K562 (cell line): Measurements from ENCODE around the gene CBFA2T3. TPM values are rescaled to one million over a fixed set of nuclear protein-coding genes. Genes with fewer than 3 reads are reported as not detected.

Experiments
- ATAC-seq: fragments of 200-7000 bp; cut with Tn5 transposase; 3 replicates; pipeline ENCODE4 v1.9.1; 2020; ENCODE audit warnings: moderate library complexity
- BruUV-seq: library from RNA; stranded (reverse); fragments of 400-500 nt; replicated peaks from 2 replicates; lab custom pipeline; 2021; lab: Mats Ljungman, UMichigan
- CTCF ChIA-PET: fragments of 300-600 bp; formaldehyde crosslinking; extraction: SDS; loops from one replicate; lab custom pipeline; 2021; ENCODE audit warnings: low intra/inter-chr PET ratio; lab: Yijun Ruan, JAX
- POLR2A ChIA-PET: fragments of 300-600, 350-650 bp; sonication (Branson Sonifier 250); formaldehyde crosslinking; extraction: SDS; loops from one replicate; lab custom pipeline; 2021; ENCODE audit warnings: antibody characterized with exemption, inconsistent platforms; lab: Yijun Ruan, JAX
- DNase-seq, 4 experiments: peaks; one replicate each; pipeline versions ENCODE4 v3.0.0 to v3.0.0-alpha.2; 2011 to 2018; ENCODE audit warnings: low spot score in 3 of 4, mixed read lengths in 3 of 4; ENCODE audit errors: extremely low read depth in 1 of 4
- FAIRE-seq: peaks from 2 replicates; lab custom pipeline; 2011; peaks lifted over from hg19 to GRCh38; lab: Jason Lieb, UNC
- H2AFZ ChIP-seq: 2 replicates; pipeline ENCODE4 v1.6.0; 2011; ENCODE audit warnings: low read depth, low read length, control low read depth, inconsistent platforms
- H3K27ac ChIP-seq: fragments of 200-600 bp; 3 replicates; pipeline ENCODE4 v1.8.0; 2011; ENCODE audit warnings: low read depth, mild to moderate bottlenecking, control low read depth, inconsistent platforms, low read length, moderate library complexity, mixed read lengths; ENCODE audit errors: extremely low read depth
- H3K27me3 ChIP-seq, 2 experiments: fragments of 300-600 bp in 1 of 2; 2 replicates in 1 of 2; 3 replicates in 1 of 2; pipeline versions ENCODE4 v1.6.0 to v1.8.0; 2011; ENCODE audit warnings: inconsistent platforms in 2 of 2, low read length in 2 of 2, mild to moderate bottlenecking in 1 of 2, mixed read lengths in 1 of 2, moderate library complexity in 1 of 2; ENCODE audit not compliant: control insufficient read depth in 2 of 2, insufficient read depth in 2 of 2
- H3K36me3 ChIP-seq: fragments of 300-600 bp; 3 replicates; pipeline ENCODE4 v1.8.0; 2011; ENCODE audit warnings: mild to moderate bottlenecking, low read length, inconsistent platforms; ENCODE audit not compliant: control insufficient read depth, insufficient read depth
- H3K4me1 ChIP-seq, 2 experiments: fragments of 200-600 bp in 1 of 2; replicated peaks in 1 of 2; 2 replicates in 1 of 2; 3 replicates in 1 of 2; pipeline versions ENCODE4 v1.5.1 to v1.8.0; 2011; ENCODE audit warnings: inconsistent platforms in 2 of 2, low read length in 2 of 2, mild to moderate bottlenecking in 1 of 2, mixed read lengths in 1 of 2, moderate library complexity in 1 of 2; ENCODE audit not compliant: control insufficient read depth in 2 of 2, insufficient read depth in 2 of 2
- H3K4me2 ChIP-seq: 2 replicates; pipeline ENCODE4 v1.6.1; 2011; ENCODE audit warnings: low read length, control low read depth, inconsistent platforms, mixed read lengths; ENCODE audit not compliant: insufficient read depth
- H3K4me3 ChIP-seq: fragments of 200-600 bp; sonication (generic), shearing (Covaris generic); 2 replicates; pipeline ENCODE4 v1.5.1; 2016; ENCODE audit warnings: control low read depth, inconsistent platforms
- H3K79me2 ChIP-seq: fragments of 200-600 bp; 3 replicates; pipeline ENCODE4 v1.8.0; 2011; ENCODE audit warnings: low read length, inconsistent platforms; ENCODE audit not compliant: control insufficient read depth, insufficient read depth
- H3K9ac ChIP-seq, 2 experiments: 2 replicates each; pipeline versions ENCODE4 v1.6.0 to v1.6.1; 2011; ENCODE audit warnings: low read depth in 2 of 2, low read length in 2 of 2, control low read depth in 1 of 2, inconsistent platforms in 1 of 2, mild to moderate bottlenecking in 1 of 2, mixed read lengths in 1 of 2; ENCODE audit not compliant: insufficient read depth in 1 of 2
- H3K9me1 ChIP-seq: one replicate; pipeline ENCODE4 v1.6.0; 2011; ENCODE audit warnings: inconsistent platforms, mild to moderate bottlenecking, low read length, moderate library complexity; ENCODE audit not compliant: control insufficient read depth, insufficient read depth
- H3K9me3 ChIP-seq: replicated peaks from 2 replicates; pipeline ENCODE4 v1.5.1; 2011; ENCODE audit warnings: low read depth, low read length, inconsistent platforms; ENCODE audit not compliant: control insufficient read depth, insufficient read depth
- H4K20me1 ChIP-seq: replicated peaks from 2 replicates; pipeline ENCODE4 v1.6.1; 2011; ENCODE audit warnings: low read length, inconsistent platforms, mixed read lengths; ENCODE audit not compliant: control insufficient read depth, insufficient read depth
- CTCF ChIP-seq, 3 experiments: IDR thresholded peaks in 2 of 3; conservative IDR thresholded peaks in 1 of 3; 2 replicates each; pipeline ENCODE4 v1.5.1; 2011 to 2012; ENCODE audit warnings: low read length in 3 of 3, mild to moderate bottlenecking in 3 of 3, control low read depth in 2 of 3, improper control_type of control experiment in 1 of 3, inconsistent platforms in 1 of 3, low read depth in 1 of 3, mixed read lengths in 1 of 3, moderate library complexity in 1 of 3; ENCODE audit not compliant: insufficient read depth in 2 of 3
- FOS ChIP-seq: IDR thresholded peaks from 3 replicates; pipeline ENCODE4 v1.6.1; 2011; ENCODE audit not compliant: insufficient read length; ENCODE audit errors: extremely low read depth
- FOXK1 ChIP-seq: sonication (generic); formaldehyde crosslinking; IDR thresholded peaks from 2 replicates; pipeline ENCODE4 v1.8.0; 2022; ENCODE audit warnings: missing genetic modification reagents, mild to moderate bottlenecking, borderline replicate concordance
- ILK ChIP-seq: fragments of 450-650 bp; IDR thresholded peaks from 2 replicates; pipeline ENCODE4 v1.6.1; 2016; ENCODE audit warnings: missing genetic modification characterization, low read depth, mild to moderate bottlenecking, missing compliant biosample characterization, moderate library complexity, borderline replicate concordance
- MBD2 ChIP-seq: sonication (generic); IDR thresholded peaks from 2 replicates; pipeline ENCODE4 v1.6.1; 2016; ENCODE audit warnings: low read depth, borderline replicate concordance
- MED1 ChIP-seq: sonication (generic); formaldehyde crosslinking; IDR thresholded peaks from 2 replicates; pipeline ENCODE4 v1.8.1; 2023; ENCODE audit warnings: missing genetic modification reagents, borderline replicate concordance
- SIN3A ChIP-seq, 2 experiments: fragments of 150-350 bp in 1 of 2; IDR thresholded peaks; 2 replicates each; pipeline ENCODE4 v1.6.1; 2011 to 2016; ENCODE audit warnings: borderline replicate concordance in 2 of 2, low read depth in 2 of 2, low read length in 2 of 2, mild to moderate bottlenecking in 2 of 2, moderate library complexity in 2 of 2; ENCODE audit not compliant: control insufficient read depth in 1 of 2
- SMAD4 ChIP-seq: fragments of 250-450 bp; sonication (Bioruptor Pico); conservative IDR thresholded peaks from 2 replicates; pipeline ENCODE4 v1.8.0; 2021; ENCODE audit warnings: inconsistent platforms, mild to moderate bottlenecking, moderate library complexity
- SP1 ChIP-seq: sonication (generic); formaldehyde crosslinking; IDR thresholded peaks from 2 replicates; pipeline ENCODE4 v1.8.1; 2022; ENCODE audit warnings: mild to moderate bottlenecking, missing genetic modification reagents
- SREBF2 ChIP-seq: sonication (generic); formaldehyde crosslinking; IDR thresholded peaks from 2 replicates; pipeline ENCODE4 v1.4.0; 2020; ENCODE audit warnings: mild to moderate bottlenecking, missing genetic modification reagents
- TAL1 ChIP-seq: fragments of 450-650 bp; IDR thresholded peaks from 2 replicates; pipeline ENCODE4 v1.6.1; 2016; ENCODE audit warnings: mild to moderate bottlenecking
- ZNF395 ChIP-seq: fragments of 200-800 bp; sonication (Bioruptor generic); IDR thresholded peaks from 2 replicates; pipeline ENCODE4 v1.6.1; 2017; ENCODE audit warnings: missing genetic modification characterization, missing compliant biosample characterization
- ZNF766 ChIP-seq: fragments of 200-800 bp; sonication (Bioruptor generic); conservative IDR thresholded peaks from 2 replicates; pipeline ENCODE4 v1.6.1; 2016; ENCODE audit warnings: missing genetic modification characterization, missing compliant biosample characterization
- WGBS: fragments of 100-300 bp; shearing (Covaris generic); methylation state at CpG from one replicate; pipeline ENCODE4 v1.1.6; 2016; ENCODE audit warnings: low coverage, mixed read lengths; ENCODE audit not compliant: insufficient coverage; ENCODE audit errors: missing lambda C conversion rate; 5-methylcytosine and 5-hydroxymethylcytosine counted together
- in situ Hi-C: fragments of 300-500 bp; cut with MboI; formaldehyde crosslinking; loops from 4 replicates; pipeline ENCODE4 v1.15.0; 2018; ENCODE audit warnings: inconsistent platforms, mixed read lengths
- intact Hi-C: fragments of 100-400 bp; cut with micrococcal nuclease; formaldehyde crosslinking; loops from 2 replicates; pipeline ENCODE4 v1.14.2; 2022
- polyA plus RNA-seq, 8 experiments: library from polyadenylated mRNA; depleted of rRNA in 4 of 8; stranded (reverse) in 5 of 8; unstranded in 3 of 8; fragments of >200 nt; fragmentation: Nextera tagmentation in 2 of 8; fragmentation: Illumina TruSeq in 1 of 8; extraction: Ambion mirVana in 2 of 8; extraction: Trizol in 1 of 8; gene quantifications; 2 replicates each; pipeline versions ENCODE4 v1.2.1 to v1.2.3, GENCODE V29; 2011 to 2014; ENCODE audit warnings: inconsistent platforms in 1 of 8, missing spikeins in 1 of 8
- total RNA-seq, 7 experiments: library from RNA; depleted of rRNA in 6 of 7; stranded (reverse); fragments of >200 nt in 6 of 7; fragmentation: Illumina TruSeq in 2 of 7; extraction: Trizol in 2 of 7; gene quantifications; 2 replicates each; pipeline versions ENCODE4 v1.2.1 to v1.2.3, GENCODE V29; 2011 to 2021; ENCODE audit warnings: low replicate concordance in 1 of 7
- TF ChIP-seq, protein P1 (sequence below): IDR thresholded peaks from 2 replicates; pipeline ENCODE4 v1.6.1; 2012; ENCODE audit warnings: low read depth, low read length, improper control_type of control experiment, borderline replicate concordance

Gene CBFA2T3
- total and polyA plus RNA-seq, 9 of the 15 experiments (the other 6 are each of a cell fraction or from before 2014, with no cell fraction given), result 2.3 to 145 (median 6.7) TPM

GRCh38 chr16:88859381-88860091 is 117.5 kb downstream of the CBFA2T3 start:
- H3K9me3 ChIP-seq, result no peaks in the 10 kb centered on the region
- ATAC-seq, result no peak
- peak overlapping the region in 1 of 2 experiments; percentile 41; a peak in 1 of 4 replicates for H3K9ac ChIP-seq
- H3K27ac ChIP-seq, result no peak overlapping the region
- H2AFZ ChIP-seq, result no peak overlapping the region
- ChIA-PET CTCF (no interaction called here), POLR2A (interaction anchor here (0.7 kb wide), 2 partner anchors 8 to 105 kb away, joined by 4 to 5 read pairs; no protein-coding TSS in a partner anchor)
- H4K20me1 ChIP-seq, result no peaks in the 10 kb centered on the region; the same call in 1 of the 2 replicates
- FAIRE-seq, result no peak
- peaks cover 23% of the 10 kb centered on the region for H3K79me2 ChIP-seq
- no peaks in the 10 kb centered on the region for H3K27me3 ChIP-seq
- no TSS peak for BruUV-seq
- in situ Hi-C loops, result no loop called here
- intact Hi-C loops, result no loop called here
- no peak for DNase-seq
- H3K9me1 ChIP-seq, result peaks cover 2% of the 10 kb centered on the region
- 90% methylated on average over 20 of the region's 20 CpGs for WGBS
- H3K4me2 ChIP-seq, result no peak overlapping the region
- peaks cover 8 to 50% of the 10 kb centered on the region in 2 experiments; a peak in 4 of 5 replicates for H3K4me1 ChIP-seq
- H3K4me3 ChIP-seq, result no peak overlapping the region
- H3K36me3 ChIP-seq, result peaks cover 42% of the 10 kb centered on the region; the same call in 2 of the 3 replicates
- no peak for TF ChIP-seq MED1 (CRISPR knock-in tag)
- TF ChIP-seq SIN3A (IDR thresholded peaks at IDR 0.05; ENCODE audit: borderline replicate concordance in 2 of 2, control insufficient read depth in 1 of 2, low read depth in 2 of 2, low read length in 2 of 2), result no peak
- no peak for TF ChIP-seq ZNF766 (CRISPR knock-in tag)
- TF ChIP-seq TAL1, result no peak
- no peak for TF ChIP-seq SREBF2 (CRISPR knock-in tag)
- TF ChIP-seq ZNF395, result no peak
- TF ChIP-seq, protein P1, sequence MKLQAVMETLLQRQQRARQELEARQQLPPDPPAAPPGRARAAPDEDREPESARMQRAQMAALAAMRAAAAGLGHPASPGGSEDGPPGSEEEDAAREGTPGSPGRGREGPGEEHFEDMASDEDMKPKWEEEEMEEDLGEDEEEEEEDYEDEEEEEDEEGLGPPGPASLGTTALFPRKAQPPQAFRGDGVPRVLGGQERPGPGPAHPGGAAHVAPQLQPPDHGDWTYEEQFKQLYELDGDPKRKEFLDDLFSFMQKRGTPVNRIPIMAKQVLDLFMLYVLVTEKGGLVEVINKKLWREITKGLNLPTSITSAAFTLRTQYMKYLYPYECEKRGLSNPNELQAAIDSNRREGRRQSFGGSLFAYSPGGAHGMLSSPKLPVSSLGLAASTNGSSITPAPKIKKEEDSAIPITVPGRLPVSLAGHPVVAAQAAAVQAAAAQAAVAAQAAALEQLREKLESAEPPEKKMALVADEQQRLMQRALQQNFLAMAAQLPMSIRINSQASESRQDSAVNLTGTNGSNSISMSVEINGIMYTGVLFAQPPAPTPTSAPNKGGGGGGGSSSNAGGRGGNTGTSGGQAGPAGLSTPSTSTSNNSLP, result no peak
- no peak for TF ChIP-seq FOS
- TF ChIP-seq SP1, result no peak
- TF ChIP-seq SMAD4 (CRISPR knock-in tag), result no peak
- TF ChIP-seq ILK (tag), result no peak
- TF ChIP-seq MBD2, result no peak
- no peak for TF ChIP-seq FOXK1 (CRISPR knock-in tag)
- TF ChIP-seq CTCF (IDR thresholded peaks at IDR 0.05 in 2 of 3, conservative IDR thresholded peaks at IDR 0.05 in 1 of 3; ENCODE audit: insufficient read depth in 2 of 3, low read depth in 1 of 3, low read length in 3 of 3), result no peak
